ENCODE measurements around the gene SLC27A4.
A peak's percentile ranks its signal among the peaks of the same experiment; 100 is the strongest.

SLC27A4 gene

DNA sequence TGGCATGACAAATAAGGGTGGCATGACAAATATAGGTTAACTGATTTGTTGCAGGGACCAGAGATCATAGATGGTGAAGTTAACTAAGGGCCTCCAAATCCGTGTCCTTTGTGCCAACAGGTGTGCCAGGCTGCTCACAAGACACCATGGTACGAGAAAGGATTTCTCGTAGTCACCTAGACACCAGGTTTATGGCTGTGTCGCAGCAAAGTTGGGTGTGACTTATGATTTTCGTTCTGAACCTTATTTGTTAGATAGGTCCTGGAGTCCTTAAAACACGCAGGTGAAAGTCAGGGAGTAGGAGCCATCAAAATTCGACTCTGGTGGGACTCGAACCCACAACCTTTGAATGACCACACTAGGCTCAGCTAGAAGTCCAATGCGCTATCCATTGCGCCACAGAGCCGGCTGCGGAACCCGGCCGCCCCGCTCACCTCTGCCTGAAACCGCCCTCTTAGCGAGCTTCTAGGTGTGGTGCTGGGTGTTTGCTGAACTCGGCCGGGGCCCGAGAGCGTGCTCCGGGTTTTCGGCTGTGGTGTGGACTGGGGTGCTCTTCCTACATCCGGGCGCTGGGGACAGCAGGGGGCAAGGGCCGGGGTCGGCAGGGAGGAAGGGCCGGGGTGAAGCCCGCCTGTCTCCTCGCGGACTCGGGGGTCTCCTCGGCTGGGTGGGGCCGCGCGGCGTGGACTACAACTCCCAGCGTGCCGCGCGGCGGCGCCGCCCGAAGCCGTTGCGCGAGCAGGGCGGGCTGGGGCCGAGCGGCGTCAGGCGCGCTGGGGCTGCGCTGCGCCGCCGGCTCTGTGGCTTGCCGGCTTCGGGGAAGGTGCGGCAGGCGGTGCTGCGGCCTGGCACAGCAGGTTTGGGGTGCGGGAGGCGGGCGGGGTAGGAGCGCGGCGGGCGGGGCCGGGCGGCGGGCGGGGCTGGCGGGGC lies at the start of gene SLC27A4:
Gene SLC27A4, plus strand, starts transcription at position 767 of the 930 bp plus-strand sequence. CDS start 2,606 bp downstream, outside the sequence.
- DNase-seq (ENCODE audit: low read depth) = peak; percentile 80

DNA sequence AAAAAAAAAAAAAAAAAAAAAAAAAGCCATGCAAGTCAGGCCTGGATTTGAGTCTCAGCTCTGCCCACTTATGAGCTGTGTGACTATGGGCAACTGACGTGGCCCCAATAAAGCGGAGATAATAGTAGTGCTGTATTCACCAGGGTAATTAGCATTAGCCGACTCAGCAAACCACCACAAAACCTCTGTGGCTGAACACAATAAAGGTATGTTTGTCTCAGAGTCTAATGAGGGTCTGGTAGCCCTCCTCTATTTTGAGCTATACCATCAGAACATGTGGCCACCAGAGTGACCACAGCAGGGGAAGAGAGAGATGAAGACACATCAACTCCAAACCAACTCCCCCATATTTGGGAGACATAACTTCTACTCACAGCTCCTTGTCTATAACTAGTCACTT lies 48.3 kb upstream of the SLC27A4 start:
- no peak for DNase-seq (ENCODE audit: low read depth)

DNA sequence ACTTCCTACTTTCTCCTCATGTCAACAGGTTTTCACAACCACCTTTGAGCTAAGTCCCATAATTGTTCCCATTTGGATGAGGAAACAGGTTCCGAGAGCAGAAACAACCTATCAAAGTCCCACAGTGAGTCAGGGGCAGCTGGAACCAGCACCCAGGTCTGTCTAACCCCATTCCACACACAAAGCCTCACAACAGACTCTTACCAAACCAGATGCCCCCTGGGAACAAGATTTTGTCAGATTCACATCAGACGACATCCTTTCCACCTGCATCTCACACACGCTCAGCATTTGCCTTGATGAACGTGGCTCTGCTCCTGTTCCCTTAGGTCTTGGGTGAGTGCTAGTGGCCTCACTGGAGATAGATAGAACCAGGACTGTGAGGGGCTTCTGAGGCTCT lies 47.2 kb upstream of the SLC27A4 start:
- DNase-seq (ENCODE audit: low read depth) = no peak

DNA sequence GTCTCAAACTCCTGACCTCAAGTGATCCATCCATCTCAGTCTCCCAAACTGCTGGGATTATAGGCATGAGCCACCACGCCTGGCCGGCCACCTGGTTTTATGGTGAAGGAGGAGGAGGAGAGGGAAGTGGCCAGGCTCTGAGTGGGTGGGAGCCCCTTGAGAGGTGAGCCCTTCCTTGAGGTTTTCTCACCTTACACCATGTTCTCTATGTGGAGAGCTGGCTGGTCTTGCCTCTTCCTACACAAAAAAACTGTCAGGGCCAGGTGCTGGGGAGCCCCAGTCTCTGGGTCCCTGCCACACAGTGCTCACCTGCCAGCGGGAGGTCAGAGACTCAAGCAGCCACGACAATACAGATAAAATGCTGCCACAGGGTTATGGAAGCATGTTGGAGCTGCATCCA lies 46.2 kb upstream of the SLC27A4 start:
- no peak for DNase-seq (ENCODE audit: low read depth)

DNA sequence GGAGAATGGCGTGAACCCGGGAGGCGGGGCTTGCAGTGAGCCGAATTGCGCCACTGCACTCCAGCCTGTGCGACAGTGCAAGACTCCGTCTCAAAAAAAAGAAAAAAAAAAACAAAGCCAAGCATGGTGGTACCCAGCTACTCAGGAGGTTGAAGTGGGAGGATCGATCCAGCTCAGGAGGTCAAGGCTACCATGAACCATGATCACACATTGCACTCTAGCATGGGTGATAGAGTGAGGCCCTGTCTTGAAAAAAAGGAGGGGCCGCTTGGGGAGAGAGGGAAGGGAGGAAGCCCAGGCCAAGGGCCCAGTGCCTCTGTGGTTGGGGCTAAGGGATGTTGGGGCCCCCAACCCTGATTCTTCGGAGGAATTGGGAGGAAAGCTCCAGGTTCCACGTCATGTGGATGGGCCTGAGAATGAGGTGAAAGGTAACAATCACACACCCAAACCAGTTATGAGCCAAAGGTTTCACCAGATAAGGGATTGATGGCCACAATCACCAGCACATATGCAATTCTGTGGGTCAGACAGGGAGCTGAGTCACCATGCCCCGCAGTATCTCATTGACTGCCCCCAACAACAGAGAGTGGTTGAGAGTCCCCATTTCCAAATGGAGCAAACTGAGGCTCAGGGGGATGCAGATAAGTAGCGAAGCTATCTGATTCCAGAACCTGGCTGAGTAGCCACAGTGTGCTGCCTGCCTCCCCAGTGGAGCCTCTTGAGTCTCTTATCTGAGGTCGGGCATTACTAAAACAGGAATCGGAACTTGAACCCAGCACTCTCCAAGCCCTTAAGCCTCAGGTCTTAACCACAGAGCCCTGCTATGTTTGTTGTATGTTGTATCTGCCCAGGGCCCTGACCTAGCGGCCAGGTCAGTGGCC lies 43.7 kb upstream of the SLC27A4 start:
- DNase-seq (ENCODE audit: low read depth) = no peak

DNA sequence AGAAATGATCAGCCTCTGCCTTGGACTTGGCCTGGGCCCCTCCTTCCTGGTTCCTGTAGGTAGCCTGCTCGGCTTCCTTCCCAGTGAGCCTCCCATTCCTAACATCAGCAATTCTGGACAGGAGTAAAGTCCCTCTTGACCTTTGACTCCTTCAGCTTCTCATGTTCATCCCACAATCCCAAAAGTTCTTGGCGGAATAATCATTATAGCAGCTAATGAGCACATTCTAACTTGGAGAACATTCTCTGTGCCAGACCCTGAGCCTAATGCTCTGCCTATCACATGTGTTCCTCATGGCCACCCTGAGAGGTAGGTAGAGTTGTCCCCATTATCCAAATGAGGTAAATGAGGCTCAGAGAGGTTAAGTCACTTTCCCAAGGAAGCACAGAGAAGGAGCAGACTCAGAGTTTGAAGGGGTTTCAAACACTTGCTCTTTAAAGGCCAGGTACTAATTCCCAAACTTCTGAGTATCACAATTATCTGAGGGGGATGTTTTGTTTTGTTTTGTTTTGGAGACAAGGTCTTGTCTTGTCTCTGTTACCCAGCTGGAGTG lies 43.0 kb upstream of the SLC27A4 start:
- DNase-seq (ENCODE audit: low read depth) = no peak

DNA sequence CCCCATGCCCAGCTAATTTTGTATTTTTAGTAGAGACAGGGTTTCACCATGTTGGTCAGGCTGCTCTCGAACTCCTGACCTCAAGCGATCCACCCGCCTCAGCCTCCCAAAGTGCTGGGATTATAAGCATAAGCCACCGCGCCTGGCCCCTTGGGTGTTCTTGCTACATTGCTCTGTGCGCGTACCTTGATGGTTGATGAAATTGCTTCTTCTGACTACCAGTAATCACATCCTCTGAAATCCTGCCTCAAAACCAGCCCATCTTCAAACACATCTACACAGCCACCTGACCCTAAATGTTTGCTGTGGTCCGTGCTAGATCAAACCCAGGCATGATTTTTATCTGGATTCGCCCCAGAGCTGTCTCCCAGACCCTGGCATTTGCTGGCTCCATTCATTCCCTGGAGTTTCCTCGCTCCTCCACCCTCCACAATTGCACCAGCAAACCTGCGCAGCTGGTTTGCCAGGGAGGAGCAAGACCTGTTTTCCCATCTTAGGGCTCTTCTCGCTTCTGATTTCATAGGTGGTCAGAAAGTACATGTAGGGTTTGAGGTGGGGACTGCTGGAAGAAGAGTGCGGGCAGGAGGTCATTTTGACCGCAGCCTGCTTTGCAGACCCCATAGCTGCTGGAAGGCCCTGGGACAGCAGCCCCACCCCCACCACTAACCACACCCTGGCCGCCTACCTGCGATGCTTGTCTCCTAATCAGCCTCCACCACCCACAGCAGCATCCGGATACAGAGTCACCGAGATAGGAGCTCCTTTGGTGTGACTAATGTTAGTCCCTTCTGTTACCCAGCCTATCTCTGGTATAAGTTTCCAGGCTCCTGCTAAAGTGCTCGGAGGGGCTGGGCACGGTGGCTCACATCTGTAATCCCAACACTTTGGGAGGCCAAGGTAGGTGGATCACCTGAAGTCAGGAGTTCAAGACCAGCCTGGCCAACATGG lies 41.5 kb upstream of the SLC27A4 start:
- no peak for DNase-seq (ENCODE audit: low read depth)

DNA sequence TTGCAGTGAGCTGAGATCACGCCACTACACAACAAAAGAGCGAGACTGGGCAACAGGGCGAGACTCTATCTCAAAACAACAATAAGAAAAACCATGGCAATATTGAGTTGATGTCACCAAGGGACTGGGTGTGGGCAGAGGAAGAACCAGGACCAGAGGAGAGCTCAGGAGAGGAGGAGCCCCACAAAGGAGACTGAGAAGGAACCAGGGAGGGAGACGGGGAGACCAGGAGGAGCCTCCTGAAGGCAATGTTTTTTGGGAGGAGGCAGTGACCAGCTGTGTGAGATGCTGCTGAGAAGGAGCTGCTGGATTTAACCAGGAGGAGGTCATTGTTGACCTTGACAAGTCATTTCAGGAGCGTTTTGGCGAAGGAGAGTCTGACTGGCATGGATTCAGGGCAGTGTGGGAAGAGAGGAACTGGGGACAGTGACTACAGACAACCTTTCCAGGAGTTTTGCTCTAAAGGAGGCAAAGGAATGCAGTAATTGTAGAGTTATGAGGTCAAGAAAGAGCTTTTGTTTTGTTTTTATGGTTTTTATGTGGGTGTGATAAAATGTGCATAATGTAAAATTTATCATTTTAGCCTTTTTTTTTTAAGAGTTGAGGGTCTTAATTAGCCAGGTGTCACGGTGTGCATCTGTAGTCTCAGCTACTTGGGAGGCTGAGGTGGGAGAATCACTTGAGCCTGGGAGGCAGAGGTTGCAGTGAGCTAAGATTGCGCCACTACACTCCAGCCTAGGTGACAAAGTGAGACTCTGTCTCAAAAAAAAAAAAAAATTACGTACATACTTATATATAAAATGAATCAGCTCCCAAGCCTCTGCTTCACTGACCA lies 36.0 kb upstream of the SLC27A4 start:
- peak; percentile 56 for DNase-seq (ENCODE audit: low read depth)

DNA sequence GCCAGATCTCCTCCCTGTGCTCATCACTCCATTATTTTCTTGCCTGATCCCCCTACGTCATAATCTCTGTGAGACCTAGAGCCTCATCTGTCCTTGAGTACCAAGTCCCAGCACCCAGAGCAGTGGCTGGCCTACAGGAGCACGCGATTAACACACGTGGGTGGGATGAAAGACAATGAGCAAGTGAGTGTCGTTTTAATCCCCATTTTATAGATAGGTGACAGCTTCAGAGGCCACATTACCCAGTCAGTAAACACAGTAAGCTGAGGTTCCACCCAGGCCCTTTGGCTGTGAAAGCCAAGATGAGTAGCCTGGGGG lies 35.4 kb upstream of the SLC27A4 start:
- DNase-seq (ENCODE audit: low read depth) = no peak

DNA sequence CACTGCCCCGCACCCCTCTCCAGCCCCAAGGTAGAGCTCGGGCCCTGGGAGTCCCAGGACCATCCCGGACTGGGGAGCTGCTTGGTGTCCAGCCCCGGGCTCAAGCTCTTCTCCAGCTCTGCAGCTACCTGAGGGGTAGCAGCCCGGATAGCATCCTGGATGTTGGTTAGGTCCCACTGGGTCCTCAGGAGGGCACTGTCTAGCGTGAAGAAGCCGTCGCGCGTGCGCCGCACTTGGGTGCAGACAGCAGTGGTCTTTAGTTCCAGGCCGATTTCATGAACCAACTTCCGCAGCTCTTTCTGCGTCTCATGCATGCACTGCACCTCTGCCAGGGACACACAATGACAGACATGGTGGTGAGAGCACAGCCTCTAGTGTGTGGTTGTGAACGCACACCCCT lies 30.8 kb upstream of the SLC27A4 start:
- DNase-seq (ENCODE audit: low read depth) = no peak

DNA sequence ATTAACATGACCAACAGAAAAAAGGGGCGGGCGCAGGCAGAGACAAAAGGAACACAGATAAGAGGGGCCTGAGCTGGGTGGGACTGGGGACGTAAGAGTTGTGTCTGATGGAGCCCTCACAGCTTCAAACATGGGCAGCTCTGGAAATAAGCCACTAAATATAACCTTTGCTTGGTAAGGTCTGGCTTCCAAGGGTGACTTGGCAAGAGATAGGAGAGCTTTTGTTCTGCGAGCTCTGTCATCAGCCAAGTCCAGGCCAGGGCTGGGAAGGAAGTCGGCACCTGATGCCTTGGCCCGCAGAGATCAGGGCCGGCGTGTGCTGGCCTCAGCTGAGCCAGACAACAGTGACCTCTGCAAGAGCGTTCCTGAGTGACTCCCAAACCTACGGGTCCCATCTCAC lies 29.9 kb upstream of the SLC27A4 start:
- DNase-seq (ENCODE audit: low read depth) = no peak

DNA sequence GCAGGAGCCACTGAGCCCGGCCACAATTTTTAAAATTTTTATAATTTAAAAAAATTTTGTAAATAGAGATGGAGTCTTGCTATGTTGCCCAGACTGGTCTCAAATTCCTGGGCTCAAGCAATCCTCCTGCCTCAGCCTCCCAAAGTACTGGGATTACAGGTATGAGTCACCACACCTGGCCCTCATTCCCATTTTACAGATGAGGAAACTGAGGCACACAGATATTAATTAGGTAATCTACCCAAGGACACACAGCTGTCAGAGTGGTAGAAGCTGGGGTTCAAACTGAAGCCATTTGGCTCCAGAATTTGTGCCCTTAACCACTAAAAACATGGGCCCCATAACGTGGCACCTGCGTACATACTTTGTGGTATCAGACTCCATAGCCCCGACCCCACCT lies 25.6 kb upstream of the SLC27A4 start:
- DNase-seq (ENCODE audit: low read depth) = no peak

DNA sequence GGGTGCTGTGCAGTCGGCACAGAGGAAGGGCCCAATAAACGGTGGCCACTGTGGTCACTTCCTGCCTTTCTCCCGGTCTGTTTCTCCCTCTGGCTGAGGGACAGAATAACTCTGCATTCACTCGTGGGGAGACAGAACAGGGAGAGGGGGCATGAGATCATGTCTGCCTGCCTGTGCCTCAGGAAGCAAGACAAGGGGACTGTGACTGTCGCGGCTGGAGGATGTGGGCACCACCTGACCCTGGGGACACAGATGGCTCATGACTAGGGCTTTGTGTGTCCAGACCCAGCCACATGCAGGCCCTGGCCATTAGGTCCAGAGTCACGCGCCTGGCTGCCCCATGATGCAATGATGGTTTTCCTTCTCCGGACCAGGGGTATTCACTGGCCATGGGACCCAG lies 23.9 kb upstream of the SLC27A4 start:
- DNase-seq (ENCODE audit: low read depth) = no peak

DNA sequence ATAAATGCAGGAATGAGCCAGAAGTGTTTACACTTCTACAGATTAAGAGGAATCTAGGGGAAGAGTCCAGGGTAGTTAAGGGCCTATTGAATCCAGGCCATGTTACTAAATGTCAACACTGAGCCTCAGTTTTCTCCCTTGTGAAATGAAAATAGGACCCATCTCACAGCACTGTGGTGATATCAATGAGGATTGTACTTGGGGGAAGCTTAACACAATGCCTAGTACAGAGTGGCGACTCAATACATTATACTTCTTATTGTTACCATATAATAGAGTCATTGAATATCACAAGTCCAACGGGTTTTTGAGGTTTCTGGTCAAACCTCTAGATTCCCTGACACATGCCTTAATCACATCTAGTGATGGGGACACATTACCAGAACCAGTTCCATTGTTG lies 22.7 kb upstream of the SLC27A4 start:
- no peak for DNase-seq (ENCODE audit: low read depth)

DNA sequence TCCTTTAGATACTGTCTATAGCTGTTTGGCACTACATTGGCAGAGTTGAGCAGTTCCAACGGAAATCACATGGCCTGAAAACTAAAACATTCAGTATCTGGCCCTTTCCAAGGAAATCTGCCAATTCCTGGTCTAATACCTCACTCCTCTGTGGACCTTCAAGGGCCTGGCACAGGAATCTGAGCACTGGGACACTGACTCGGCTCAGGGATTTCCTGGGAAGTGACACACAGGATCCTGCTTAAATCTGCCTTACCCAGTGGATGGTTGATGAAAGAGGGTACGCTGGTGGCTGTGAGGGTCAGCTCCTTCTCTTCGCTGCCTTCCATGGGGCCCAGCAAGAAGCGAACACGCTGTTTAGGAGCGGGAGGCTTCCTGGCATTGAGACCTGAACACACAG lies 19.0 kb upstream of the SLC27A4 start:
- no peak for DNase-seq (ENCODE audit: low read depth)

DNA sequence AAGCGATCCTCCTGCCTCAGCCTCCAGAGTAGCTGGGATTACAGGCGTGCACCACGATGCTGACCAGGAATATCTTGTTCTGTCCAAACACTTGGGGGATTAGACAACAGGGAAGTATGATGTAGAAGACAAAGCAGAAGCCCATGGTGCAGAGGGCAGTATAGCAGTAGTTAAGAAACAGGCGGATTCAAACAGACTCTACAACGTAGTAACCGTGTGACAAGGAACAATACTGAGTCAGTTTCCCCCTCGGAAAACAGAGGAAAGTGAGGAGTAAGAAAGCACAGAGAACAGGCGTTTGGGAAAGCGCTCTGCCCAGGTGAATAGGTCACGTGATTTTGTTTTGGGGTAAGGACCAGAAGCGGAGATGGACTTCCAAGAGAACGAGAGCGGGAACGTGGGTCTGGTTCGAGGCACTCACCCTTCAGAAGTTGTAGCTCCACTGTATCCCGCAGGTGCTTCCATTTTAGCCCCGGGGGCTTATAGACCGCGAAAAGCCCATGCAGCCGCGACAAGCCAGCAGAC lies 18.4 kb upstream of the SLC27A4 start:
- no peak for DNase-seq (ENCODE audit: low read depth)

DNA sequence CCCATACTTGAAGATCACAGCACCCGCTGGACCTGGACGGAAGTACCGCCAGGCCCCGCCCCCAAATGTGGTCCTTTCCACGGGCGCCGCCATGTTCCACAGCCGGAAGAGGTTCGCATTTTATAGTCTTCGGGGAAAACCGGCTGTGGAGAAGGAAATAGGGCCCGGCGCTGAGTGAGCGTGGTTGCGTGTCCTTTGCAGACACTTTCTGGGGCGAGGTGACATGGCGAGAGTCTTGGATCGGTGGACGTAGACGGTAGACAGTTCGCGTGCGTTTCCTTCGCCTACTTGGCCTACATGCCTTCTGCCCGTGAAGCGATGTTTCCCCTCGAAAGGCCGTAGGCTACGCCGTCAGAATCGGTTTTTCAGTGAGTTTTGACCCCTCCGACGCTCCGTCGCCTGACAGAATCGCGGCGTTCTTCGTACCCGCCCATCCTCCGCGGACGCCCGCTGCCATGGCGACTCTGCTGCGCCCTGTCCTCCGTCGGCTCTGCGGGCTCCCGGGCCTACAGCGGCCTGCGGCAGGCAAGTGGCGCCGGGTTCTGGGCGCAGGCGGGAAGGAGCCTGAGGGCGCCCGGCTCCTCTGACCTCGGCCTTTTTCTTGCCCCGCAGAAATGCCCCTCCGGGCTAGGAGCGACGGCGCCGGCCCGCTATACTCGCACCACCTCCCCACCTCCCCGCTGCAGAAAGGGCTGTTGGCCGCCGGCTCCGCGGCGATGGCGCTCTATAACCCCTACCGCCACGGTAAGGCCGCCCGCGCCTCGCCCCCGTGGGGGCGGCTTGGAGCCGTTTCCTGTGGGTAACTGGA lies 17.7 kb upstream of the SLC27A4 start, which contains the start of the genes COQ4 and TRUB2:
Gene COQ4, plus strand, starts transcription at position 436 of the 808 bp plus-strand sequence. Its CDS starts 20 bp downstream, at position 456.
Gene TRUB2, minus strand, starts transcription at position 44 of the 808 bp plus-strand sequence. Its CDS starts 39 bp downstream, at position 5.
- DNase-seq (ENCODE audit: low read depth) = peak; percentile 94

DNA sequence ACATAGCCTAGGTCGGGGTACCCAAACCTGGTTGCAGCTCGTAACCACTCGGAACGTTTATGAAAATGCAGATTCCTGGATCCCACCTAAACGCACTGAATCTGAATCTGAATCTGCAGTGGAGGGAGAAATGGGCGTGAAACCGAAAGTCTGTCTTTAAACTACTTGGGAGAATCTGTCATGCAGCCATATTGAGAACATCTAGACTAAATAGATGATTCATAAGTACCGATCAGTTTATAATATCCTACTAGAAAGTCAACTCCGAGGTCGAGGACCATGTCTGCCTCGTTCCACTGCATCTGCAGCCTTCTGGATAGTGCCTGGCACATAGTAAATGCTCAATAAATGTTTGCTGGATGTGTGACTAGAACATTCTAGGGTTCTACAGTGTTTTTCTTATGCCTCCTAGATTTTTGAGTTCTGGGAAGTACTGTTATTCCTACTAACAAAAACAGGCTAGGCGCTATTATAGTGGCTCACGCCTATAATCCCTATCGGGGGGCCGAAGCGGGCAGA lies 17.1 kb upstream of the SLC27A4 start:
- DNase-seq (ENCODE audit: low read depth) = peak; percentile 41

DNA sequence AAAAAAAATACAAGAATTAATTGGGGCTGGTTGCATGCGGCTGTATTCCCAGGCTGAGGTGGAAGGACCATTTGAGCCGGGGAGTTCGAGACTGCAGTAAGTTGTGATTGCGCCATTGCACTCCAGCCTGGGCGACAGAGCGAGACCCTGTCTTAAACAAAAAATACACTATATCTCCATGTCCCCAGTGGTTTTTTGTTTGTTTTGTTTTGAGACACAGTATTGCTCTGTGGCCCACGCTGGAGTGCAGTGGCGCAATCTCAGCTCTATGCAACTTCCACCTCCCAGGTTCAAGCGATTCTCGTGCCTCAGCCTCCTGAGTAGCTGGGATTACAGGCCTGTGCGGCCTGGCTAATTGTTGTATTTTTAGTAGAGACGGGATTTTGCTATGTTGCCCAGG lies 16.5 kb upstream of the SLC27A4 start:
- DNase-seq (ENCODE audit: low read depth) = no peak
